ENCODE data around the gene ZNF609.

Gene ZNF609

DNA sequence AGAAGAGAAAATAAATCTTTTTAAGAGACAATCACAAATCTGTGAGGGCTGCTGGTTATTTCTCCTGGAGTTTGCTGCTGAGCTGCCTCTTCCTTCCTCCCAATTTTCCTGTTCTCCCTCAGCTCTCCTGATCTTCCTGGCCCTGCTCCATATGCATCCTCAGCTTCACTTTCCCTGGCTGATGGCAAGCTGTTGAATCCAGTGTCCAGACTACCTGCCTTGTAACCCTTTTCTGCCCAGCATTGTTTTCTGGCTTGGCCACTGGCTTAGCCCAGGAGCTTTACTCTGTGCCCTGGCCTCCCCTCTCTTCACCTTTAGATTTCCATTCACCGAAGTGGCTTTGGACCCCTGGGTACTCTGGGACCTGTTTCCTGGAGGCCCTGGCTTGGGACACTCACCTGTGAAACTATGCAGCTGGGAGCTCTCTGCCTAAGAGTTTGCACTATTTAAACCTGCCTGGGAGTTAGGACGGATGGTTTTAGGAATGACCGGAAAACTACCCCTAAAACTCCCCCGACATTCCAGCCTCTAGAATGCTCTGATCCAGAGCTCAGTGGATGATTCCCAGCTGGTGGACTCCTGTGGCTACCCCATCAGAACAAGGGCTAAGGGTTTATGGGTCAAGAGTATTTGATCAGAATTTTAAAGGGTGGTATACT, 225.0 kb downstream of the ZNF609 start:
- Histone ChIP-seq H3K4me1 (ENCODE audit: control insufficient read depth, insufficient read depth, low read length, poor library complexity, severe bottlenecking) (peaks cover 11% of the 10 kb centered on the region), H3K4me3 (ENCODE audit: extremely low read depth, insufficient read depth, low read length, poor library complexity, severe bottlenecking) (no peak overlapping the region), H3K27ac (ENCODE audit: low read depth, low read length, severe bottlenecking) (no peak overlapping the region), H3K9me3 (ENCODE audit: control insufficient read depth, low read length) (no peaks in the 10 kb centered on the region), H3K36me3 (ENCODE audit: control insufficient read depth, insufficient read depth, low read length) (peaks cover 95% of the 10 kb centered on the region)
- 83 to 100% methylated on average over 1 of the region's 4 CpGs for WGBS, 2 experiments (ENCODE audit: insufficient coverage in 2 of 2)

- 71 to 72% methylated on average over 9 to 10 of the region's 10 CpGs for WGBS, 2 experiments (ENCODE audit: insufficient coverage in 2 of 2)
- Histone ChIP-seq H3K36me3 (ENCODE audit: control insufficient read depth, insufficient read depth, low read length) (peaks cover 95% of the 10 kb centered on the region), H3K9me3 (ENCODE audit: control insufficient read depth, low read length) (no peaks in the 10 kb centered on the region), H3K4me3 (ENCODE audit: extremely low read depth, insufficient read depth, low read length, poor library complexity, severe bottlenecking) (no peak overlapping the region), H3K27ac (ENCODE audit: low read depth, low read length, severe bottlenecking) (no peak overlapping the region), H3K4me1 (ENCODE audit: control insufficient read depth, insufficient read depth, low read length, poor library complexity, severe bottlenecking) (peaks cover 11% of the 10 kb centered on the region)
These were observed 225.9 kb downstream of the ZNF609 start for GRCh38 chr15:64686130-64686735.

- Histone ChIP-seq H3K36me3 (ENCODE audit: control insufficient read depth, insufficient read depth, low read length) (peaks cover 95% of the 10 kb centered on the region), H3K9me3 (ENCODE audit: control insufficient read depth, low read length) (no peaks in the 10 kb centered on the region), H3K4me1 (ENCODE audit: control insufficient read depth, insufficient read depth, low read length, poor library complexity, severe bottlenecking) (peaks cover 11% of the 10 kb centered on the region), H3K27ac (ENCODE audit: low read depth, low read length, severe bottlenecking) (peak overlapping the region; percentile 53), H3K4me3 (ENCODE audit: extremely low read depth, insufficient read depth, low read length, poor library complexity, severe bottlenecking) (no peak overlapping the region)
- 67 to 100% methylated on average over 1 of the region's 2 CpGs for WGBS, 2 experiments (ENCODE audit: insufficient coverage in 2 of 2)
These were observed 226.8 kb downstream of the ZNF609 start for GRCh38 chr15:64687172-64687571.

GRCh38 chr15:64687688-64688087, 227.3 kb downstream of the ZNF609 start:
- peaks cover 12% of the 10 kb centered on the region for H3K4me1 ChIP-seq (ENCODE audit: control insufficient read depth, insufficient read depth, low read length, poor library complexity, severe bottlenecking)
- H3K27ac ChIP-seq (ENCODE audit: low read depth, low read length, severe bottlenecking) = peak overlapping the region; percentile 53
- H3K9me3 ChIP-seq (ENCODE audit: control insufficient read depth, low read length) = no peaks in the 10 kb centered on the region
- H3K4me3 ChIP-seq (ENCODE audit: extremely low read depth, insufficient read depth, low read length, poor library complexity, severe bottlenecking) = no peak overlapping the region
- WGBS, 2 experiments (ENCODE audit: insufficient coverage in 2 of 2) = 100% methylated on average over 2 of the region's 3 CpGs; no CpG with 5 or more reads in 1 of the 2 experiments
- H3K36me3 ChIP-seq (ENCODE audit: control insufficient read depth, insufficient read depth, low read length) = peaks cover 95% of the 10 kb centered on the region

GRCh38 chr15:64688770-64689169, 228.4 kb downstream of the ZNF609 start:
- peaks cover 95% of the 10 kb centered on the region for H3K36me3 ChIP-seq (ENCODE audit: control insufficient read depth, insufficient read depth, low read length)
- H3K4me3 ChIP-seq (ENCODE audit: extremely low read depth, insufficient read depth, low read length, poor library complexity, severe bottlenecking) = no peak overlapping the region
- H3K27ac ChIP-seq (ENCODE audit: low read depth, low read length, severe bottlenecking) = peak overlapping the region; percentile 36
- no peaks in the 10 kb centered on the region for H3K9me3 ChIP-seq (ENCODE audit: control insufficient read depth, low read length)
- 94 to 98% methylated on average over 3 of the region's 3 CpGs for WGBS, 2 experiments (ENCODE audit: insufficient coverage in 2 of 2)
- peaks cover 20% of the 10 kb centered on the region for H3K4me1 ChIP-seq (ENCODE audit: control insufficient read depth, insufficient read depth, low read length, poor library complexity, severe bottlenecking)

DNA sequence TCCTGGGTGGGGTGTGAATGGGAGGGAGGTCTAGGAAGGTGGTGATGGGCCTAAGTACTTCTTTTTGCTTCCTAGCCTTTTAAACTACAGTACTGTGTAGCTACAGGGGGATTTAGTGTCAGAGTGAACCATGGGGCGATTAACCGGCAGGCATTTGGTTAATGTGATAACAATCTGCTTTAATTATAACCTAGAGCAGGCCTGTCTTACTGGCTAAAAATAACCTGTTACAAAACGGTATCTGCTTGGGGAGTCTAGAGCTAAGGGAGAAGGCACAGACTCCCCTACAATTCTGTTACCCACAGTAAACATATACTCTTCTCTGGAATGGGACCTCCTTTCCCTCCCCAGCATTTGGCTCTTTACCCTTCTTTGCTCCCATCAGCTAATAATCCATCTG, 229.6 kb downstream of the ZNF609 start:
- Histone ChIP-seq H3K36me3 (ENCODE audit: control insufficient read depth, insufficient read depth, low read length) (peaks cover 94% of the 10 kb centered on the region), H3K9me3 (ENCODE audit: control insufficient read depth, low read length) (no peaks in the 10 kb centered on the region), H3K4me3 (ENCODE audit: extremely low read depth, insufficient read depth, low read length, poor library complexity, severe bottlenecking) (no peak overlapping the region), H3K4me1 (ENCODE audit: control insufficient read depth, insufficient read depth, low read length, poor library complexity, severe bottlenecking) (peaks cover 20% of the 10 kb centered on the region), H3K27ac (ENCODE audit: low read depth, low read length, severe bottlenecking) (no peak overlapping the region)
- WGBS, 2 experiments (ENCODE audit: insufficient coverage in 2 of 2) = 79% methylated on average over 2 of the region's 3 CpGs; no CpG with 5 or more reads in 1 of the 2 experiments

GRCh38 chr15:64690578-64691296, 230.4 kb downstream of the ZNF609 start:
- Histone ChIP-seq H3K27ac (ENCODE audit: low read depth, low read length, severe bottlenecking) (peak overlapping the region; percentile 36), H3K4me3 (ENCODE audit: extremely low read depth, insufficient read depth, low read length, poor library complexity, severe bottlenecking) (no peak overlapping the region), H3K4me1 (ENCODE audit: control insufficient read depth, insufficient read depth, low read length, poor library complexity, severe bottlenecking) (peaks cover 20% of the 10 kb centered on the region), H3K9me3 (ENCODE audit: control insufficient read depth, low read length) (no peaks in the 10 kb centered on the region), H3K36me3 (ENCODE audit: control insufficient read depth, insufficient read depth, low read length) (peaks cover 94% of the 10 kb centered on the region)
- WGBS, 2 experiments (ENCODE audit: insufficient coverage in 2 of 2) = 90 to 100% methylated on average over 4 of the region's 6 CpGs

- WGBS, 2 experiments (ENCODE audit: insufficient coverage in 2 of 2) = 91 to 94% methylated on average over 3 to 6 of the region's 9 CpGs
- H3K36me3 ChIP-seq (ENCODE audit: control insufficient read depth, insufficient read depth, low read length) = peaks cover 98% of the 10 kb centered on the region
- H3K27ac ChIP-seq (ENCODE audit: low read depth, low read length, severe bottlenecking) = peak overlapping the region; percentile 30
- H3K4me1 ChIP-seq (ENCODE audit: control insufficient read depth, insufficient read depth, low read length, poor library complexity, severe bottlenecking) = peaks cover 20% of the 10 kb centered on the region
- no peak overlapping the region for H3K4me3 ChIP-seq (ENCODE audit: extremely low read depth, insufficient read depth, low read length, poor library complexity, severe bottlenecking)
- H3K9me3 ChIP-seq (ENCODE audit: control insufficient read depth, low read length) = no peaks in the 10 kb centered on the region
These were observed 231.7 kb downstream of the ZNF609 start for GRCh38 chr15:64691896-64692565.

DNA sequence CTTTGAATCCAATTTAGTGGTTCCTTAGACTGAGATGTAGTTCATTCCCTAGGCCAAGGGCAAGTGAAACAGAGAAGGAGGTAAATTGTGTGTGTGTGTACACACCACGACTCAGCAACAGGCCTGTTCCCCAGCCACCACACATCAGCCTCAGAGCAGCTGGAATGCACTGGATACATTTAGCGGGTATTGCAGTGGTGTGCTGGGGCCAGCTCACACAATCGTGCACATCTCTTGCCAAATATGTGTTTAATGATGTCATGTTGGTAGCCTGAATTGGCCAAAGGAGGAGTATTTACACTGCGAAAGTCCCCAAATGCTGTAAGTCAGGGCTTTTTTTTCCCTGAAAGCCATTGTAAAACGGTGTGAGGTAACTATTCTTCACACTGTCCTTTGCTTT, 232.8 kb downstream of the ZNF609 start:
- H3K4me1 ChIP-seq (ENCODE audit: control insufficient read depth, insufficient read depth, low read length, poor library complexity, severe bottlenecking) = peaks cover 26% of the 10 kb centered on the region
- H3K9me3 ChIP-seq (ENCODE audit: control insufficient read depth, low read length) = no peaks in the 10 kb centered on the region
- WGBS, 2 experiments (ENCODE audit: insufficient coverage in 2 of 2) = 94 to 100% methylated on average over 2 of the region's 5 CpGs
- H3K4me3 ChIP-seq (ENCODE audit: extremely low read depth, insufficient read depth, low read length, poor library complexity, severe bottlenecking) = no peak overlapping the region
- H3K27ac ChIP-seq (ENCODE audit: low read depth, low read length, severe bottlenecking) = no peak overlapping the region
- H3K36me3 ChIP-seq (ENCODE audit: control insufficient read depth, insufficient read depth, low read length) = peaks cover 98% of the 10 kb centered on the region

GRCh38 chr15:64694816-64695215, 234.4 kb downstream of the ZNF609 start:
- WGBS, 2 experiments (ENCODE audit: insufficient coverage in 2 of 2) = 100% methylated on average over 1 of the region's 2 CpGs; no CpG with 5 or more reads in 1 of the 2 experiments
- H3K4me1 ChIP-seq (ENCODE audit: control insufficient read depth, insufficient read depth, low read length, poor library complexity, severe bottlenecking) = peaks cover 36% of the 10 kb centered on the region
- H3K27ac ChIP-seq (ENCODE audit: low read depth, low read length, severe bottlenecking) = no peak overlapping the region
- H3K9me3 ChIP-seq (ENCODE audit: control insufficient read depth, low read length) = no peaks in the 10 kb centered on the region
- no peak overlapping the region for H3K4me3 ChIP-seq (ENCODE audit: extremely low read depth, insufficient read depth, low read length, poor library complexity, severe bottlenecking)
- H3K36me3 ChIP-seq (ENCODE audit: control insufficient read depth, insufficient read depth, low read length) = peaks cover 84% of the 10 kb centered on the region
